WTC11 (cell line): ENCODE measurements around the gene SDC4. TPM values are rescaled to one million over a fixed set of nuclear protein-coding genes. Genes with fewer than 3 reads are reported as not detected.

ENCODE experiments used
- ATAC-seq: fragments of 200-7000 bp; cut with Tn5 transposase; 2 replicates; pipeline ENCODE4 v1.10.0; 2021; ENCODE audit warnings: mild to moderate bottlenecking, moderate library complexity
- CTCF ChIA-PET: fragments of 300-600 bp; sonication (Branson Sonifier 250); formaldehyde crosslinking; loops from one replicate; lab custom pipeline; 2021; ENCODE audit warnings: antibody characterized with exemption; lab: Charles Lee
- POLR2A ChIA-PET: fragments of 350-600 bp; sonication (Branson Sonifier 250); formaldehyde crosslinking; loops from one replicate; lab custom pipeline; 2021; ENCODE audit warnings: antibody characterized with exemption; lab: Charles Lee
- DNase-seq: peaks from one replicate; pipeline ENCODE4 v3.0.0; 2021; ENCODE audit warnings: low spot score
- H3K27ac Mint-ChIP-seq: 2 replicates; pipeline ENCODE4 v1.8.0; 2021; ENCODE audit warnings: mixed read lengths
- H3K27me3 Mint-ChIP-seq: 2 replicates; pipeline ENCODE4 v1.8.0; 2021; ENCODE audit warnings: low read depth, mild to moderate bottlenecking, moderate library complexity, mixed read lengths
- H3K36me3 Mint-ChIP-seq: 2 replicates; pipeline ENCODE4 v1.8.0; 2021; ENCODE audit warnings: mixed read lengths
- H3K4me1 Mint-ChIP-seq: 2 replicates; pipeline ENCODE4 v1.8.0; 2022; ENCODE audit warnings: mixed read lengths
- H3K4me3 Mint-ChIP-seq: 2 replicates; pipeline ENCODE4 v1.8.0; 2021; ENCODE audit warnings: mild to moderate bottlenecking, moderate library complexity, mixed read lengths
- H3K9me3 Mint-ChIP-seq: 2 replicates; pipeline ENCODE4 v1.8.0; 2021; ENCODE audit warnings: mixed read lengths
- ARID4B ChIP-seq: sonication (generic); formaldehyde crosslinking; IDR thresholded peaks from 2 replicates; pipeline ENCODE4 v1.8.0; 2023; ENCODE audit warnings: missing genetic modification reagents, mild to moderate bottlenecking, borderline replicate concordance
- ATF2 ChIP-seq: sonication (generic); formaldehyde crosslinking; IDR thresholded peaks from 2 replicates; pipeline ENCODE4 v1.8.1; 2022; ENCODE audit warnings: low read depth, missing genetic modification reagents, borderline replicate concordance
- ETV6 ChIP-seq: sonication (generic); formaldehyde crosslinking; IDR thresholded peaks from 2 replicates; pipeline ENCODE4 v1.8.1; 2022; ENCODE audit warnings: mild to moderate bottlenecking, missing genetic modification reagents
- FOXJ3 ChIP-seq: sonication (generic); formaldehyde crosslinking; IDR thresholded peaks from 2 replicates; pipeline ENCODE4 v1.9.0; 2021; ENCODE audit warnings: missing genetic modification reagents, mild to moderate bottlenecking, borderline replicate concordance
- FOXP4 ChIP-seq: sonication (generic); formaldehyde crosslinking; IDR thresholded peaks from 2 replicates; pipeline ENCODE4 v1.8.0; 2022; ENCODE audit warnings: mild to moderate bottlenecking, missing genetic modification reagents
- SMAD3 ChIP-seq: sonication (generic); formaldehyde crosslinking; IDR thresholded peaks from 2 replicates; pipeline ENCODE4 v1.8.0; 2022; ENCODE audit warnings: missing genetic modification reagents, mild to moderate bottlenecking, borderline replicate concordance
- TCF7 ChIP-seq: sonication (generic); formaldehyde crosslinking; IDR thresholded peaks from 2 replicates; pipeline ENCODE4 v1.8.0; 2022; ENCODE audit warnings: mild to moderate bottlenecking, low read depth, missing genetic modification reagents, moderate library complexity
- TP53 ChIP-seq: sonication (generic); formaldehyde crosslinking; IDR thresholded peaks from 2 replicates; pipeline ENCODE4 v1.8.1; 2023; ENCODE audit warnings: mild to moderate bottlenecking, missing genetic modification reagents
- USF1 ChIP-seq: sonication (generic); formaldehyde crosslinking; IDR thresholded peaks from 2 replicates; pipeline ENCODE4 v1.8.0; 2022; ENCODE audit warnings: mild to moderate bottlenecking, missing genetic modification reagents
- ZNF396 ChIP-seq: fragments of 250-450 bp; sonication (Bioruptor Pico); IDR thresholded peaks from 2 replicates; pipeline ENCODE4 v1.8.0; 2021; ENCODE audit warnings: mild to moderate bottlenecking, moderate library complexity, borderline replicate concordance
- total RNA-seq: library from RNA; stranded (reverse); gene quantifications from 3 replicates; pipeline ENCODE4 v1.2.3, GENCODE V29; 2021
- TF ChIP-seq, protein P1 (sequence below): fragments of 250-450 bp; sonication (Bioruptor Pico); IDR thresholded peaks from 2 replicates; pipeline ENCODE4 v1.8.0; 2021; ENCODE audit warnings: mild to moderate bottlenecking
- TF ChIP-seq, protein P2 (sequence below): sonication (generic); formaldehyde crosslinking; IDR thresholded peaks from 2 replicates; pipeline ENCODE4 v1.8.1; 2023; ENCODE audit warnings: mild to moderate bottlenecking, missing genetic modification reagents
- TF ChIP-seq, protein P3 (sequence below): sonication (generic); formaldehyde crosslinking; IDR thresholded peaks from 2 replicates; pipeline ENCODE4 v1.8.1; 2023; ENCODE audit warnings: mild to moderate bottlenecking, missing genetic modification reagents, moderate library complexity

Gene SDC4
- total RNA-seq, 1 experiment from 2014 or later, result 64.0 TPM

DNA sequence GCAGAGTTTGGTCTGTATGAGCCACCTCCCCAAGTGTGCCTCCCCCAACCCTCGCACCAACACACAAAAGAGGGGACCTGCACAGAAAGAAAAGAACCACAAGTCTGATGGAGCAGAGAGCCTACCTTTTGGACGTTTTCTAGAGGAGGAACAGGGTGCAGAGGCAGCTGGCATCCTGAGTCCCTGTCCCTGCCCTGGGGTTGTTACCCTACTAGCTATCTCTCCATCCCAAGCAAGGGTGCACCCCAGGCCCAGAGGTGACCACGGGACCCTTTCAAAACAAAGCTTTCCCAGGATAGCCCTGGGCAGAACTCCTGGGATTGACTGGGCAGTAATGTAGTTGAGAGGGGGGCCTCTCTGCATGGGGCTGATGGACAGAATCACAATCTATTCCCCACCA is 30.4 kb downstream of the SDC4 start:
- ATAC-seq, result no peak
- DNase-seq, result no peak
- H3K9me3 Mint-ChIP-seq, result no peaks in the 10 kb centered on the region
- ChIA-PET POLR2A (no interaction called here), CTCF (interaction anchor here (1.5 to 5.6 kb wide), 7 partner anchors 12 to 132 kb away, joined by 3 to 76 read pairs (median 11); partner anchors contain the start of gene SYS1)
- H3K27ac Mint-ChIP-seq, result no peak overlapping the region
- H3K4me3 Mint-ChIP-seq, result no peak overlapping the region
- TF ChIP-seq ZNF396 (CRISPR knock-in tag), result no peak
- TF ChIP-seq, protein P1, sequence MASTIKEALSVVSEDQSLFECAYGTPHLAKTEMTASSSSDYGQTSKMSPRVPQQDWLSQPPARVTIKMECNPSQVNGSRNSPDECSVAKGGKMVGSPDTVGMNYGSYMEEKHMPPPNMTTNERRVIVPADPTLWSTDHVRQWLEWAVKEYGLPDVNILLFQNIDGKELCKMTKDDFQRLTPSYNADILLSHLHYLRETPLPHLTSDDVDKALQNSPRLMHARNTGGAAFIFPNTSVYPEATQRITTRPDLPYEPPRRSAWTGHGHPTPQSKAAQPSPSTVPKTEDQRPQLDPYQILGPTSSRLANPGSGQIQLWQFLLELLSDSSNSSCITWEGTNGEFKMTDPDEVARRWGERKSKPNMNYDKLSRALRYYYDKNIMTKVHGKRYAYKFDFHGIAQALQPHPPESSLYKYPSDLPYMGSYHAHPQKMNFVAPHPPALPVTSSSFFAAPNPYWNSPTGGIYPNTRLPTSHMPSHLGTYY (CRISPR knock-in tag), result no peak
- TF ChIP-seq ATF2, result no peak
- no peak for TF ChIP-seq USF1 (CRISPR knock-in tag)
- TF ChIP-seq, protein P2, sequence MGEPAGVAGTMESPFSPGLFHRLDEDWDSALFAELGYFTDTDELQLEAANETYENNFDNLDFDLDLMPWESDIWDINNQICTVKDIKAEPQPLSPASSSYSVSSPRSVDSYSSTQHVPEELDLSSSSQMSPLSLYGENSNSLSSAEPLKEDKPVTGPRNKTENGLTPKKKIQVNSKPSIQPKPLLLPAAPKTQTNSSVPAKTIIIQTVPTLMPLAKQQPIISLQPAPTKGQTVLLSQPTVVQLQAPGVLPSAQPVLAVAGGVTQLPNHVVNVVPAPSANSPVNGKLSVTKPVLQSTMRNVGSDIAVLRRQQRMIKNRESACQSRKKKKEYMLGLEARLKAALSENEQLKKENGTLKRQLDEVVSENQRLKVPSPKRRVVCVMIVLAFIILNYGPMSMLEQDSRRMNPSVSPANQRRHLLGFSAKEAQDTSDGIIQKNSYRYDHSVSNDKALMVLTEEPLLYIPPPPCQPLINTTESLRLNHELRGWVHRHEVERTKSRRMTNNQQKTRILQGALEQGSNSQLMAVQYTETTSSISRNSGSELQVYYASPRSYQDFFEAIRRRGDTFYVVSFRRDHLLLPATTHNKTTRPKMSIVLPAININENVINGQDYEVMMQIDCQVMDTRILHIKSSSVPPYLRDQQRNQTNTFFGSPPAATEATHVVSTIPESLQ (CRISPR knock-in tag), result no peak
- no peak for TF ChIP-seq TCF7 (CRISPR knock-in tag)
- TF ChIP-seq, protein P3, sequence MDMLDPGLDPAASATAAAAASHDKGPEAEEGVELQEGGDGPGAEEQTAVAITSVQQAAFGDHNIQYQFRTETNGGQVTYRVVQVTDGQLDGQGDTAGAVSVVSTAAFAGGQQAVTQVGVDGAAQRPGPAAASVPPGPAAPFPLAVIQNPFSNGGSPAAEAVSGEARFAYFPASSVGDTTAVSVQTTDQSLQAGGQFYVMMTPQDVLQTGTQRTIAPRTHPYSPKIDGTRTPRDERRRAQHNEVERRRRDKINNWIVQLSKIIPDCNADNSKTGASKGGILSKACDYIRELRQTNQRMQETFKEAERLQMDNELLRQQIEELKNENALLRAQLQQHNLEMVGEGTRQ (CRISPR knock-in tag), result no peak
- no peak for TF ChIP-seq ARID4B (CRISPR knock-in tag)
- TF ChIP-seq ETV6, result no peak
- no peak for TF ChIP-seq TP53 (CRISPR knock-in tag)
- TF ChIP-seq FOXP4 (CRISPR knock-in tag), result no peak
- TF ChIP-seq FOXJ3 (CRISPR knock-in tag), result no peak
- TF ChIP-seq SMAD3 (CRISPR knock-in tag), result no peak
- no peaks in the 10 kb centered on the region for H3K4me1 Mint-ChIP-seq
- H3K36me3 Mint-ChIP-seq, result no peaks in the 10 kb centered on the region
- no peaks in the 10 kb centered on the region; the same call in 1 of the 2 replicates for H3K27me3 Mint-ChIP-seq
